NCI-H2107 treated with DMSO at 0.1 percent for 48 hours (cell line): ENCODE results near the gene FSTL5.

Experiments
- DNase-seq: peaks from one replicate; lab custom pipeline; 2025; ENCODE audit not compliant: unreplicated experiment; lab: John Stamatoyannopoulos, UW

Gene FSTL5

DNA sequence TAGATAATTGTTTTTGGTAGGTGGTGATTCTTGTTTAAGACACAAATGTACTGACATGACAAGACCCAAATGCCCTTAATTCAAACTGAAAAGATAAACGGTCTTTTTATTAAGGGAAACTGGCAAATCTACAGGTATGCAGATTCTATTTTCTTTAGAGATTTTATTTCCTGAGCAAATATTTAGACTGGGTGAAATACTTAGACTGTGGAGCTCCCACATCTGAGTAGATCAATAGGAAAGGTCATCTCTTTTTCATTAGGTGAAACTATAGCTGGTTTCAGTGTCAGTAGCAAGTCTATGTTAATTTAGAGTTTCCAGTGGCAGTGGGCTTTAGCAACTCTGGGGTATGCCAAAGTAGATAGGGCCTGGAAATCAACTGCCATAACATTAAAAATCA is 446.7 kb downstream of the FSTL5 start:
- no peak for DNase-seq

DNA sequence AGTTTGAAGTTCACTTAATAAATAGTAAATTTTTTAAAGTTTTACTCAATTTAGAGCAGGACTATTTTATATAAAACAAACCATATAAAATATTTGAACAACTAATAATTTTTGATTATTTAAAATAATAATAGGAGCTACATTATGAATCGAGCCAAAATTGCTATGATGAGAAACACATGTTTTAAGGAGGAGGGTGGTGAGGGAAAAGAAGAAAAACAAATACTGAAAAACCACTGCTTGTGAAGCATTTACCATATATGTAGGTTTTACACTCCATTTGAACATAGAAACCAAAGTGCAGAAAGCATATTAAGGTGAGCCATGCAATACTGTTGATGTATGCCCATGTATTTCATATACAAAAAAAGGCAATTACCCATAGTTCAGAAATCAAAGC is 448.9 kb downstream of the FSTL5 start:
- DNase-seq, result no peak

DNA sequence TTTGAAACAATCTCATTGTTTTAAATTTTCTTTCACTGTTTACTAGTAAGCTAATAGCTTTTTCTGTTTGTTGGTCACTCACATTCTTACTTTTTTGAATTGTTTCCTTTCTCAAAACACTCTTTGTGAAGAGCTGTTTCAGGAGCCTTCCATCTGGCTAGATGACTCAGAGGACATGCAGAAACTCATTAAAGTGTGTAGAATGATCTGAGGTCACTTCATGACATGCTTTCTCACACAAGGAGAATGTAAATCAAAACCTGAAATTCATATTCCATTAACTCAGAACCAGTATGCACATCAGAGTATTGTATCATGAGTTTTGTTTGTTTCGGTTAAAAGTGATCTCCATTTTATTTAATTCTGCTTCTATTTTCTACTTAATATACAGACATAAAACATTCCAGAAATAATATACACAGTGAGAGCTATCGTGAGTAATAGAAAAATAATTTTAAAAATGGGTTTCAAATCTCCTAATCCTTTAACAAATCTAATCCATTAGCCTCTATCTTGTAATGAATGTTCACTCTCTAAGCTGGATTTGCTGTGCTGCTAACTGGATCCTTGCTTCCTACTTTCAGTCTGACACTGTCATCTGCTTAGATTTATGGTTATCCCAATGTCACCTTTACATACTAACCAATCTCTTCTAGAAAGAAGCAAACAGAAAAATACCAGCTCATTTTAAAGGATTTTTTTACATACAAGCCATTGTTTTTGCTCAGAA is 449.6 kb downstream of the FSTL5 start:
- no peak for DNase-seq

- no peak for DNase-seq
These were observed 459.1 kb downstream of the FSTL5 start for GRCh38 chr4:161704653-161705052.

GRCh38 chr4:161704040-161704439 is 459.8 kb downstream of the FSTL5 start:
- no peak for DNase-seq

- DNase-seq, result no peak
These were observed 461.5 kb downstream of the FSTL5 start for GRCh38 chr4:161702287-161702686.

- no peak for DNase-seq
These were observed 466.9 kb downstream of the FSTL5 start for GRCh38 chr4:161696944-161697343.

GRCh38 chr4:161680146-161680545 is 483.7 kb downstream of the FSTL5 start:
- DNase-seq, result no peak

- no peak for DNase-seq
These were observed 499.1 kb downstream of the FSTL5 start for GRCh38 chr4:161664740-161665139.

DNA sequence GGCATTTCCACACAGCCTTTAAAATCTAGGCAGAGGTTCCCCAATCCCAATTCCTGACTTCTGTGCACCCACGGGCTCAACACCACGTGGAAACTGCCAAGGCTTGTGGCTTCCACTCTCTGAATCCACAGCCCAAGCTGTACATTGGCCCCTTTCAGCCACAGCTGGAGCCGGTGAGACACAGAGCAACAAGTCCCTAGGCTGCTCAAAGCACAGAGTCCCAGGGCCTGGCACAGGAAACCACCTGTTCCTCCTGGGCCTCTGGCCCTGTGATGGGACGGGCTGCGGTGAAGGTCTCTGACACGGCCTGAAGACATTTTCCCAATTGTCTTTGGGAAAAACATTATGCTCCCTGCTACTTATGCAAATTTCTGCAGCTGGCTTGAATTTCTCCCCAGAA is 500.0 kb downstream of the FSTL5 start:
- DNase-seq, result no peak

DNA sequence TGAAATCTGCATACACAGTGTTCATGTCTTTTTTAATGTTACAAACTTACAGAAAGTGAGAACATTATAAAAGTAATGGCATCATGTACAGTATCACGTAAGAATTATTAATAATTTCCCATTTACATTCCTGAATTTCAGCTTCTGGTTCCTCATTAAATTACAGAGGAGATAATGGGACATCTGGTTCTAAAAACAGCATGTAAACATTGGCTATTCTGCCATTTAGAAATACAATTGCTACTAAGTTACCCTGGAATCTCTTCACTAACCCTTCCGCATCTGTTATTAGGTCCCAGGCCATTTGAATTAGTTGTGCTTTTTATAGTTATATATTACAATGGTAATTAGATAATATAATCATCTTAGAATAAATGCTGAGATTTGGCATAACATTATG is 505.1 kb downstream of the FSTL5 start:
- DNase-seq, result no peak

- no peak for DNase-seq
These were observed 506.2 kb downstream of the FSTL5 start for GRCh38 chr4:161657616-161658015.

- no peak for DNase-seq
These were observed 507.2 kb downstream of the FSTL5 start for GRCh38 chr4:161656594-161656993.

GRCh38 chr4:161655148-161655547 is 508.7 kb downstream of the FSTL5 start:
- no peak for DNase-seq

DNA sequence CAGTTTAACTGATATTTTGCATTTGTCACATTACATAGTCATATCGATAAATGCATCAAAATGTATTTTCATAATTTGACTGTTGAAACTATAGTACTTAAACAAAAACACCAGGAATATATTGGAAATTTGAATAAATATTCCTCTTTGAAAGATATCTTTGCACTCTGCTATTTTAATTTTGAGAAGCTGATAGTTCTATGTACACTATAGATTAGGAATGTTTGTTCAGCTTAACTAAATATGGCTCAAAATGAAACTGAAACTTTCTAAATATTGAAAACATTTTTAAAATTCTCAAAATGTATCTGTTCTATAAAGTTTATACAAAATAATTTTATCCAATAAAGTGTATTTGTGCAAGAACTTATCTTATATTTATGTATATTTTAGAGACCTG is 510.1 kb downstream of the FSTL5 start:
- no peak for DNase-seq

DNA sequence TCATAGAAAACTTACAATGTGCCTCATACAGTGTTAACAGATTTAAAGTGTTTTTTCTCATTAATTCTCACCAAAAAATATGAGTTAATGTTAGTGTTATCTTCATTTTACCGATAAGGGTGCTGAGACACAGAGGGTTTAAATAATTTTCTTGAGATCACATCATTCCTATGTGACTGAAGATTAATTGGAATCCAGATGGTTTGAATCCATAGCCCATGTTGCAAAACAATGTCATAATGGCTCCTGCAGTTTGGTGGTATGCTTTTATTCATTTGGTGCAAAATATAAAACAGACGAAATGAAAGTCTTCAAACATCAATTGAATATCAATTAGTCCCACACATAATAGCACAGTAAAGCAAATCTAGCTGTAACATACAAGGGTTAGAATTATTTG is 512.2 kb downstream of the FSTL5 start:
- no peak for DNase-seq

DNA sequence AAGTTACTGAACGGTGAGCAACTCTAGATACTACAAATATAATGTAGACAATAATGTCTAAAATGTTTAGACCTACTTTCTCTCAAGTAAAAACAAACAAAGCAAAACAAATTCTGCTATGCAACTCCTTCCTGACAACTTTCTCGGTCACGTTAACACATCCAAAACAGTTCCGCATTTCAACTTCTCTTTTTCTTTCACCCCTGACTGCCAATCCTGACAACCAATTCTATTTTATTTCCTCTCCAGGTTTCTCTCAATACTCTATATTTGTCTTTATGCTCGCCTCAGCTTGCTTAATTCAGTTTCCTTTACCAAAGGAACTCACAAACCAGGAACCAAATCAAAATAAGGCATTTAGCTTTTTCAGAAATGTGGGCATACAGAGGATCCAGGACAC is 513.0 kb downstream of the FSTL5 start:
- no peak for DNase-seq

GRCh38 chr4:161647757-161648156 is 516.0 kb downstream of the FSTL5 start:
- DNase-seq, result no peak

DNA sequence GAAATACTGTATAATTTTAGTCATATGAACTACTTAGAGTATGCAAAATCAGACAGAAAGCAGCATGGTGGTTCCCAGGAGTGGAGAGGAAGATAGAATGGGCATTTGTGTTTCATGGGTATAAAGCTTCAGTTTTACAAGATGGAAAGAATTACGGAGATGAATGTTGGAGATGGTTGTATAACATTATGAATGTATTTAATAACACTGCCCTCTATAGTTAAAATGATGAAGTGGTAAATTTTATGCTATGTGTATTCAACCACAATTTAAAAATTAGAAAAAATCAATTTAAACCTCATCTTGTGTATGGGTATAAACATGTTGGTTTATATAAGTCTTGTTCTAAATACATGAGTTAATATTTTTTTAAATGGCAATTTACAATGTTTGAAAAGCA is 521.1 kb downstream of the FSTL5 start:
- DNase-seq, result no peak

DNA sequence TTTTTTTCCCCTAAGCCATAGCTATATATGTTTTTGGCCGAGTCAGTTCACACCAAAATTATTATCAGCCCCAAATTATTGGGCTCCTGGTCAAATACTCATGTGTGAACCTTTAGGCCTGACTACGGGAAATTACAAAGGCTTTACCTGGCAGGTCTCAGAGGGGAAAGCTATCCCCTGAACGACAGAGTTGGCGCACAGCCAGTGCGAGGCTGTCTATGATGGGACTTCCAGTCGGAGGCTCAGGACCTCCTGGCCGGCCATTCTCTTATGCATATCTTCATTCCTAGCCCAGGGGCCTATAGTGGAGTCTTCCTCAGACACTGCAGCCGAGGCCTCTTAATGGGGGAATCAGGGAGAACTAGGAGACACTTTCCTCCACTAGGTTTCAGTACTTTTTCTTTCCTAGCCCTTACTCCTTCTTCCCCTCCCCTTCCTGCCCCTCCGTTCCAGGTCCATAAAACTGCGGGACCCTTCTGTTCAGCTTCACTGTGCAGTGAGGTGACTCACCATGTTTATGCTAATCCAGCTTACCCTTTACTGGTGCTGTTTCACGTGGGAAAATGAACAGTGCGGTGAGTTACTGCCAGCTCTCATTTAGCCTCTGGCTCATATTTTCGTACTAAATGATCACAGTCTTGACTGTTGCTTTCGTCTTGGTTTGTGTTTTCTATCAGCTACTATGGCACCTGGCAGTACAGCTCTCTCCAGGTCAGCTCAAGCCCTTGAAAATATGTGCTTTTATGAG is 533.9 kb downstream of the FSTL5 start:
- no peak for DNase-seq

DNA sequence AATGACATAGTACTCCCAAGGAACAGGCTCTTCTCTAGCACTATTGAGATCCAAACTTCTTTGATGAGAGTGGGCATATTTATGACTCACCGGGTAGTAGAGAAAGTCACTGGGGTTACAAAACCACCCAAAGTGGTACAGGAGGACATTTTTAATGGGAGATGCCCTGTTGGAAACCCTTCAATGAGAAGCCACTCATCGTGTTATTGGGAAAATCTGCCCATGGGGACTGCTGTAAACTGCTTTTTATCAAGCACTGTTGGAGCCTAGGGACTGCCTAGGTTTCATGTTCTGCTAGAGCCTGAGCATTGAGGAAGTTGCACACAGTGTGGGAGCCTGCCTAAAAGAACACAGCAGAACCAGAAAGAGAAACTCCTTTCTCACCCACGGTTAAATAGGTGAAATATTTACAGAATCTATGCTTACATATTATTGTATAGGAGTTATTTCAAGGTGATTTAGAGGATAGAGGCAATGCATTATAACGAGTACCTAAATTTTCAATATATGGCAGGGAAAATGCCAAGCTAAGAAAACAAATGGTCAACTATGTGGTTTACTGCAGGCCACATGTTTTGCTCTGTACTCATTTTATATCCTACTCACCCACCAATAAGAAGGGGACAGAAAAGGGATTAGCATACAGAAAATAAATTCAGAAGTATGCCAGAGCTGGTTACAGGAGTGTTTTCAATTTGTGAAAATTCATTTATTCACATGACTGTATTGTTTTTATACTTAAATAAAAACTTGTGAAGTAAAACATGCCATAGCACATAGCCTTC is 559.1 kb downstream of the FSTL5 start:
- DNase-seq, result no peak

DNA sequence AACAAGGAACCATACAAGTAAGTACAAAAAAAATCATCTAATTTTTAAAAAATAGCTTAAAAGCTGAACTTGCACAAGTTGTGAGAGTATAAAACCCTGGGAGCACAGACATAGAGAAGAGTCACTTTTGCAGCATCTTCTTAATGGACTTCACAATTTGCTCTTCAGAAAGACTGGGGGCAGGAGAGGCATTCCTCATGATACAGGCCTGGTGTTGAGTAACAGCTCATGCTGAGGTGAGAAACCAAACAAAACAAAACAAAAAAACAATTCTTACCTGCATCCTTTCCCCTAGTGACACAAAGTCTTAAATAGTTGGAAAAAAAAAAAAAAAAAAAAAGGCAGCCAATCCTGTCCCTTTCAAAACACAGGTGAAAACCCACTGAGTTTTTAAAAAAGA is 562.8 kb downstream of the FSTL5 start:
- no peak for DNase-seq
